ENCODE results near the gene CASP3.
"Not testable (repeated sequence)": the region's sequence is repeated elsewhere in the genome, so short reads cannot be mapped to it uniquely, and the experiment has no call there.

DNA sequence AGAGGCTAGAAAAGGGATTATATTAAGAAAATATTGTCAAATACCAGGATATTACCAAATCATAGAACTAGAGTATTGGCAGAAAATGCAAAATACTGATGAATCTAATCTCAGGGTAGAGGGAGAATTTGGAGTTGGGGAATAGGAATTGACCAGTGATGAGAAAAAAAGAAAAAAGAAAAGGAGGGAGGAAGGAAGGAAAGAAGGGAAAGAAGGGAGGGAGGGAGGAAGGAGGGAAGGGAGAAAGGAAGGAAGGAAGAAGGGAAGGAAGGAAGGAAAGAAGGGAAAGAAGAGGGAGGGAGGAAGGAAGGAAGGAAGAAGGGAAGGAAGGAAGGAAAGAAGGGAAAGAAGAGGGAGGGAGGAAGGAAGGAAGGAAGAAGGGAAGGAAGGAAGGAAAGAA, 3.4 kb upstream of the CASP3 start:
- TF ChIP-seq POLR2A, POLR2AphosphoS5 (IDR thresholded peaks at IDR 0.05; ENCODE audit: low read depth, low read length): not testable (repeated sequence)

Data from GM12891 (cell line).